Measurements from ENCODE around the gene VRK3. TPM values are rescaled to one million over a fixed set of nuclear protein-coding genes. Genes with fewer than 3 reads are reported as not detected.
A peak's percentile ranks its signal among the peaks of the same experiment; 100 is the strongest.
"Not testable (repeated sequence)": the region's sequence is repeated elsewhere in the genome, so short reads cannot be mapped to it uniquely, and the experiment has no call there.

VRK3 gene
- total RNA-seq, 1 donor from 2014 or later = 56.6 TPM

GRCh38 chr19:49954933-49955332 lies 70.2 kb downstream of the VRK3 start:
- no peak for DNase-seq (ENCODE audit: low spot score)

DNA sequence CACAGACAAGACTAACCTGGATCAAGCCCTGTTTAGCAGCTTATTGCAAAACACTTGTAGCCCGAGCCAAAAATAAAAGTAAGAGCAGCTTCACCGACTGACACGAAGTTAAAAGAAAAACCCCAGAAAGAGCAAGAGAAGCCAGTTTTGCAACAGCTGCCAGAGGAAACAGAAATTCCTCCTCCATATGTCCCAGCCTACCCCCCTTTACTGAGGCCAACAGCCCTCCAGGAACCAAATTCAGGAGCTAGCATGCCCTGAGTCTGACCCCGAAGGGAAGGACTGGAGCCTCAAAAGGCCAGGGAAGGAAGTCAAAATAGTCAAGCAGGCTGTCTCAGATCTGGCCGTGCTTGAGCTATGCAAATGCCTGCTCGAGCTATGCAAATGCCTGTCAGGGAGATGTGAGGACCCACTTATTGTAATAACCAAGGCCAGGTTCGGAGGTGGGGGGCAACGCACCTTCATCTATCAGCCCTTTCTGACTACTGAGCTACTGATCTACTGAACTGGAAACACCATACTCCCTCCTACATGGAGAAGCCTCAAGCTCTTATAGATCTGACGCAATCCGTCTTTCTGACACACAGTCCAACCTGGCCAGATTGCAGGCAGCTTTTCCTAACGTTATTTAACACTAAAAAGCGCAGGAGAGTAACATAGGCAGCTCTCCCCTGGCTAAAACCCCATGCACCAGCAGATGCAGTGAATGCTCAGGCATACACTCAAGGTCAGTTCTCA lies 70.9 kb downstream of the VRK3 start:
- no peak for DNase-seq (ENCODE audit: low spot score)

DNA sequence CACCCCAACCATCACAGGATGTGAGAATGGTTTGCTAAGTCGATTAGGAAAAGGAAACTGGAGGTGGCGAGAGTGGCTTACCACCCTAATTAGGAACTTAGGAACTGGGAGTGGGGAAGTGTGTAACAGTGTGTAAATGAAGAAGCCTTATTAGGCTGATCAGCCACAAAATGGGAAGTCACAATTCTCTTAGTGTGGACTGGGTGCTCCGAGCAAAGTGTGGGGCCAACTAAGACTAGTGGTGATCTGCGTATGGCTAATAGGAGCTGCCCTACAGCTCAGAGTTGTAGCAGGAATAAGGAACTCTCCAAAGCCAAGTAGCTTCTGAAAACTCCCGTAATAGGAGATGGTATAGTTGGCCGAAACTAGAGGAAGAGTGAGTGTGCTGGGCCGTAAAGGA lies 71.8 kb downstream of the VRK3 start:
- no peak for DNase-seq (ENCODE audit: low spot score)

GRCh38 chr19:49952906-49953305 lies 72.3 kb downstream of the VRK3 start:
- no peak for DNase-seq (ENCODE audit: low spot score)

DNA sequence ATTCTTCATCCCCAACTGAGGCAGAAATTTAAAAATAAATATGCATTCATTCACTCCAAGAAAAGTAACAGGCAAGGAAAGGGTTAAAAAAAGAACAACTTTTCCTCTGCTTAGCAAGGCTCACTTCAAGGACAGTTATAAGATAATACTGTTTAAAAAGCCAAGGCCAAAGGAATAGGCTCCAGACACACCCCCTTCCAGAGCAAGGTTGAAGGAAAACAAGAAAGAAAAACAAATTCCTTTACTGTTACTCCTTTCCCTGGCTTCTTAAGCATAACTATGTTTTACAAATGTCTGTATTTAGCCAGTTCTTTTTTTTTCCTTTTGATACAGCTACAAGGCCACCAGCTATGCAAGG lies 72.7 kb downstream of the VRK3 start:
- DNase-seq (ENCODE audit: low spot score) = no peak

GRCh38 chr19:49951806-49952478 lies 73.2 kb downstream of the VRK3 start:
- no peak for DNase-seq (ENCODE audit: low spot score)

DNA sequence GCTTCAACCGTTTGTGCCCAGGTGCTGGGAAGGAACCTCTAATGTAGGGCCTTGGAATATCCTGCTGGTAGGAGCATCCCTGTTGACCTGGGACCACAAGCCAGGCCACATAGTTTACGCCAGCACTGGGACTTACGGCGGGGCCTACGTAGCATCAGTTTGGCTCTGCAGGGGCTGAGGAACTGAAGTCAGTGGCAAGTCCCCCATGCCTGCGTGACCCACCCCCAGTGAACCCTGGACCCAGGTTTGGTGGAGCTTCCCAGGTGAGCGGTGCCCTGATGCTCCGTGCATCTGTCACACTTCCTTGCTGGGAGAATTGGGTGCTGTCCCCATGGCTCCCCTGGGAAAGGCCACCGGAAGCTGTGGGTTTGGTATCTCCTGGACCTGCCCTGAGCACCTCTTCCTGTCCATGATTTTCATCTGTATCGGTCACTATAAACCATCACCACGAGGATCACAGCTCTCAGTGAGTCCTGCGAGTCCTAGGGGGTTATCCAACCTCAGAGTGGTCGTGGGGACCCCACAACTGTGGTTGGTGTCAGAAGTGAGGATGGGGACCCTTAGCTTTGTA lies 74.1 kb downstream of the VRK3 start:
- no peak for DNase-seq (ENCODE audit: low spot score)

DNA sequence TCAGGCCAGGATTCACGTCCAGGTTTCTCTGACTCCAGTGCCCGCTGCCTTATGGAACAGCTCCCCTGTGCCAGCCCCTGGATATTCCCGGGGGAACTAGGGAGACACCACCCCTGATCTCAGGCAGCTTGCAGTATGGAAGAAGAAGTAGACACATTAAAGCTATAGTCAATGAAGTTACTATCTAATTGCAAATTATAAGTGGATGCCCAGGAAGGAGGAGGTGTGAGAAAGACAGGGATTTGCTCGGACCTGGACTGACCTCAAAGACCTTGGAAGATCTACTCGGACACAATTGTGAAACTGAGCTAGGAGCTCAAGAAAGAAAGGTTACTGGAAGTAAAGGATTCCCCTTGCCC lies 74.6 kb downstream of the VRK3 start:
- no peak for DNase-seq (ENCODE audit: low spot score)

- no peak for DNase-seq (ENCODE audit: low spot score)
These were observed 75.2 kb downstream of the VRK3 start for GRCh38 chr19:49949742-49950589.

DNA sequence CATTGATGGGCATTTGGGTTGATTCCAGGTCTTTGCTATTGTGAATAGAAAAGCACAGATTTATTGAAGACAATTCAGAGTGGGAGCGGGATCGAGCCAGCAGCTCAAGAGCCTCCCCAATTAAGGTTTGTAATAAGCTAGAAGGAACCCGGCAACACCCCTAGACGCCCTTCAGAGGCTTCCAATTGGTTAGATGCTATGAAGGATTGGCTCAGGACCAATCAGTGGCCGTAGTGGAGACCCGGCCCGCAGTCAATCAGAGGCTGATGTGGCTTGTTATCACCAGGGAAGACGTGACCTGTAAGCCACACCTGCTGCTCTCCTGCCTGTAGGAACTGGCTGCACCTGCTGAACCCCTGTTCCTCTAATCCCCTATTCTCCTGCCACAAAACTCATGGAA lies 78.8 kb downstream of the VRK3 start:
- no peak for DNase-seq (ENCODE audit: low spot score)

GRCh38 chr19:49944567-49944966 lies 80.6 kb downstream of the VRK3 start:
- DNase-seq (ENCODE audit: low spot score) = not testable (repeated sequence)

GRCh38 chr19:49940482-49940791 lies 84.7 kb downstream of the VRK3 start:
- no peak for DNase-seq (ENCODE audit: low spot score)

GRCh38 chr19:49939721-49940481 lies 85.3 kb downstream of the VRK3 start:
- DNase-seq (ENCODE audit: low spot score) = no peak

- DNase-seq (ENCODE audit: low spot score) = no peak
These were observed 86.5 kb downstream of the VRK3 start for GRCh38 chr19:49938662-49939061.

DNA sequence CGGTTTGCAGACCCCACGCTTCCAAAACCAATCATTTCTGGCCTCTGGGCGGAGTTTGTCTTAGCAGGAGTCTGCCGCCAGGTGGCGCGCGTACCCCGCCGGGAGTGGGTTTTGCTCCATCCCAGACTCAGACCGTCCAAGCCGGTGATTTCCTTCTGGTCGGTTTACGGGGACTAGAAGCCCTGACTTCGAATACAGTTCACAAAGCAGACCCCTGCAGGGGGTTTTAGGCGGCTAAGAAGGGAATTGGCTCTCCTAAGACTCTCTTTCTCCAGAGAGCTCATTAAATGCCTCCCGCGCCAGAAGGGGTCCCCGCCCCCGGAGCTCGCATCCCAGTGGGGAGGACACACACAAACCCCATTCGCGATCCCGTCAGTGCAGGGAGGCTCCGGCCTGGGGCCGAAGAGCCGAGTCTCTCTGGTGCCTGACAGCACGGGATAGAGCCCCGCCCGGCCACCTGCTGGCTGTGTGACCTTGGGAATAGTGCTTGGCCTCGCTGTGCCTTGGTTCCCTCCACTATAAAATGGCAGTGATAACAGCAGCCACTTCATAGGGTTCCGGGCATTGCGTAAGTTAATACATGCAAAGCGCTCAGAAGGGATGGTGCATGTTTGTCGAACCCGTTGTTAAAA lies 87.3 kb downstream of the VRK3 start:
- DNase-seq (ENCODE audit: low spot score) = peak; percentile 80

GRCh38 chr19:49936549-49936948 lies 88.6 kb downstream of the VRK3 start:
- no peak for DNase-seq (ENCODE audit: low spot score)

DNA sequence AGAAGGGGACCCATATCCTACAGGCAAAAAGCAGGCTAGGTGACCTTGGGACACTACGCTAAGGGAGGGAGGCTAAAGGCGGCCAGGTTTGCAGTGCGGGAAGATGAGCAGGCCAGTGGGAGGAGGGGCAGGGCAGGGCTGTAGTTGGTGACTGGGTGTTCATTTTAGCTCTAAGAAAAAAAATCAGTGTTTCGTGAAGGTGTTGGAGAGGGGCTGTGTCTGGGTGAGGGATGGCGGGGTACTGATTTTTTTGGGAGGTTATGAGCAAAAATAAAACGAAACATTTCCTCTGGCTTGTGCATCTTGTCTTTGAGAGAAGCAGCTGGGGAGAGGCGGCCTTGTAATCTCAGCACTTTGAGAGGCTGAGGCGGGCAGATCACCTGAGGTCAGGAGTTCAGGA lies 91.5 kb downstream of the VRK3 start:
- DNase-seq (ENCODE audit: low spot score) = no peak

DNA sequence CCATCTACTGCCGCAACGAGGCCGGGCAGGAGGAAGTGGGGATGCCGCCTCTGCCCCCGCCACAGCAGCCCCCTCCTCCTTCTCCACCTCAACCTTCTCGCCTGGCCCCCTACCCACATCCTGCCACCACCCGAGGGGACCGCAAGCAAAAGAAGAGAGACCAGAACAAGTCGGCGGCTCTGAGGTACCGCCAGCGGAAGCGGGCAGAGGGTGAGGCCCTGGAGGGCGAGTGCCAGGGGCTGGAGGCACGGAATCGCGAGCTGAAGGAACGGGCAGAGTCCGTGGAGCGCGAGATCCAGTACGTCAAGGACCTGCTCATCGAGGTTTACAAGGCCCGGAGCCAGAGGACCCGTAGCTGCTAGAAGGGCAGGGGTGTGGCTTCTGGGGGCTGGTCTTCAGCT lies 92.4 kb downstream of the VRK3 start:
- no peak for DNase-seq (ENCODE audit: low spot score)

DNA sequence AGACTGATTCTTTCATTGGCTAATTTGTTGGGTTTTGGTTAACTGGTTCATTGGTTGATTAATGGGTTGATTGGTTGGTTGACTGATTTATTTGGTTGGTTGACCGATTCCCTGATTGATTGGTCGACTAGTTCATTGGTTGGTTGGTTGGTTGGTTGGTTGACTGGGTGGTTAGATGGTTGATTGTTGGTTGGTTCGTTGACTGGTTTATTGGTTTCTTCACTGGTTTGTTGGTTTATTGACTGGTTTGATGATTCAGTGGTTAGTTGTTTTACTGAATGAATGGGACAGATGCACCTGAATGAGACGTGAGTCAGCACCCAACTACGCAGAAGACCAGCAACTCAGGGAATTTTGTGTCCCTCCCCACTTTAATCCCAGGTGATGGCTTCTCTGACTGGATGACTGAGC lies 93.1 kb downstream of the VRK3 start:
- no peak for DNase-seq (ENCODE audit: low spot score)

- DNase-seq (ENCODE audit: low spot score) = no peak
These were observed 93.7 kb downstream of the VRK3 start for GRCh38 chr19:49931293-49932040.
